HepG2 (cell line): ENCODE data around the gene EMP2.

Experiments used
- CBX5 ChIP-seq: sonication (generic); formaldehyde crosslinking; IDR thresholded peaks from 2 replicates; pipeline ENCODE4 v1.4.0; 2020; ENCODE audit warnings: missing genetic modification reagents, borderline replicate concordance
- EHMT2 ChIP-seq: fragments of 200-600 bp; sonication (generic); IDR thresholded peaks from 2 replicates; pipeline ENCODE4 v1.7.0; 2017; ENCODE audit warnings: antibody characterized with exemption, low read depth, low read length, borderline replicate concordance
- SALL2 ChIP-seq: sonication (generic); formaldehyde crosslinking; IDR thresholded peaks from 2 replicates; pipeline ENCODE4 v1.8.1; 2023; ENCODE audit warnings: mild to moderate bottlenecking, missing genetic modification reagents, inconsistent platforms
- ZBTB21 ChIP-seq: sonication (generic); formaldehyde crosslinking; IDR thresholded peaks from 2 replicates; pipeline ENCODE4 v1.4.0; 2020; ENCODE audit warnings: missing genetic modification reagents
- ZNF431 ChIP-seq: sonication (generic); formaldehyde crosslinking; IDR thresholded peaks from 2 replicates; pipeline ENCODE4 v1.9.0; 2022; ENCODE audit warnings: missing genetic modification reagents, low read depth, mild to moderate bottlenecking, borderline replicate concordance
- TF ChIP-seq, protein P1 (sequence below): sonication (generic); formaldehyde crosslinking; IDR thresholded peaks from 2 replicates; pipeline ENCODE4 v1.5.0; 2020; ENCODE audit warnings: mild to moderate bottlenecking, missing genetic modification reagents, moderate library complexity
- TF ChIP-seq, protein P2 (sequence below): sonication (generic); formaldehyde crosslinking; IDR thresholded peaks from 2 replicates; pipeline ENCODE4 v1.4.0; 2020; ENCODE audit warnings: mild to moderate bottlenecking, missing genetic modification reagents

DNA sequence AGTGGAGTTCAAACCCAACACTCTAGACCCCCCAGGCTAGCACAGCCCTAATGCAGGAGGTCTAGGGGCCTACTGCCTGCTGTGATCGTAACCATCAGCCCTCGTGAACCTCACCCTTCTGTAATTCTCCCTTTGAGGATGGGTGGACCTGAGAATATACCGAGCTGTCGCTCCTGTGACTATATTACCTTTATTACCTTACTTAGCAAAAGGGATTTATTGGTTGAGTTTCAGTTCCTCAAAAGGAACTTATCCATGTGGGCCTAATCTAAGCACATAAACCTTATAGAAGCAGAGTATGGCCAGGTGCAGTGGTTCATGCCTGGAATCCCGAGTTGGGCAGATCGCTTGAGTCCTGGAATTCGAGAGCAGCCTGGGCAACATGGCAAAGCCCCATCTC lies 19.2 kb upstream of the EMP2 start:
- TF ChIP-seq, protein P1, sequence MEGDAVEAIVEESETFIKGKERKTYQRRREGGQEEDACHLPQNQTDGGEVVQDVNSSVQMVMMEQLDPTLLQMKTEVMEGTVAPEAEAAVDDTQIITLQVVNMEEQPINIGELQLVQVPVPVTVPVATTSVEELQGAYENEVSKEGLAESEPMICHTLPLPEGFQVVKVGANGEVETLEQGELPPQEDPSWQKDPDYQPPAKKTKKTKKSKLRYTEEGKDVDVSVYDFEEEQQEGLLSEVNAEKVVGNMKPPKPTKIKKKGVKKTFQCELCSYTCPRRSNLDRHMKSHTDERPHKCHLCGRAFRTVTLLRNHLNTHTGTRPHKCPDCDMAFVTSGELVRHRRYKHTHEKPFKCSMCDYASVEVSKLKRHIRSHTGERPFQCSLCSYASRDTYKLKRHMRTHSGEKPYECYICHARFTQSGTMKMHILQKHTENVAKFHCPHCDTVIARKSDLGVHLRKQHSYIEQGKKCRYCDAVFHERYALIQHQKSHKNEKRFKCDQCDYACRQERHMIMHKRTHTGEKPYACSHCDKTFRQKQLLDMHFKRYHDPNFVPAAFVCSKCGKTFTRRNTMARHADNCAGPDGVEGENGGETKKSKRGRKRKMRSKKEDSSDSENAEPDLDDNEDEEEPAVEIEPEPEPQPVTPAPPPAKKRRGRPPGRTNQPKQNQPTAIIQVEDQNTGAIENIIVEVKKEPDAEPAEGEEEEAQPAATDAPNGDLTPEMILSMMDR = no peak
- TF ChIP-seq SALL2 (CRISPR knock-in tag) = no peak
- TF ChIP-seq ZNF431 = no peak
- TF ChIP-seq ZBTB21 = no peak
- TF ChIP-seq, protein P2, sequence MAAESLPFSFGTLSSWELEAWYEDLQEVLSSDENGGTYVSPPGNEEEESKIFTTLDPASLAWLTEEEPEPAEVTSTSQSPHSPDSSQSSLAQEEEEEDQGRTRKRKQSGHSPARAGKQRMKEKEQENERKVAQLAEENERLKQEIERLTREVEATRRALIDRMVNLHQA (CRISPR knock-in tag) = no peak
- TF ChIP-seq CBX5 (CRISPR knock-in tag) = no peak
- TF ChIP-seq EHMT2 = no peak
